H9 (cell line): ENCODE measurements around the gene ZNRF3. TPM values are rescaled to one million over a fixed set of nuclear protein-coding genes. Genes with fewer than 3 reads are reported as not detected.

Experiments
- DNase-seq: peaks from one replicate; pipeline ENCODE4 v3.0.0-alpha.2; 2017
- H2AFZ ChIP-seq: one replicate; pipeline ENCODE4 v1.6.1; 2013; ENCODE audit warnings: mild to moderate bottlenecking, low read length, control low read depth, moderate library complexity
- H2AK5ac ChIP-seq: 2 replicates; pipeline ENCODE4 v1.6.1; 2013; ENCODE audit warnings: low read length, control low read depth, mixed read lengths; ENCODE audit not compliant: insufficient read length
- H2BK120ac ChIP-seq: one replicate; pipeline ENCODE4 v1.6.1; 2013; ENCODE audit warnings: low read depth, mild to moderate bottlenecking, low read length, control low read depth, inconsistent platforms; ENCODE audit not compliant: poor library complexity, severe bottlenecking
- H2BK12ac ChIP-seq: 2 replicates; pipeline ENCODE4 v1.6.1; 2013; ENCODE audit warnings: low read length, control low read depth, mixed read lengths, low read depth; ENCODE audit not compliant: insufficient read length
- H2BK15ac ChIP-seq: 2 replicates; pipeline ENCODE4 v1.6.1; 2013; ENCODE audit warnings: low read depth, low read length, control low read depth
- H2BK20ac ChIP-seq: one replicate; pipeline ENCODE4 v1.6.1; 2013; ENCODE audit warnings: low read depth, mild to moderate bottlenecking, low read length, control low read depth, inconsistent platforms; ENCODE audit not compliant: poor library complexity, severe bottlenecking
- H2BK5ac ChIP-seq: 2 replicates; pipeline ENCODE4 v1.6.1; 2013; ENCODE audit warnings: low read length, control low read depth, mixed read lengths; ENCODE audit not compliant: insufficient read length
- H3K14ac ChIP-seq: 2 replicates; pipeline ENCODE4 v1.6.1; 2013; ENCODE audit warnings: low read length, control low read depth; ENCODE audit not compliant: insufficient read depth
- H3K18ac ChIP-seq: 2 replicates; pipeline ENCODE4 v1.6.1; 2013; ENCODE audit warnings: low read depth, mild to moderate bottlenecking, mixed read lengths, low read length, control low read depth; ENCODE audit not compliant: insufficient read length
- H3K23ac ChIP-seq: 2 replicates; pipeline ENCODE4 v1.6.1; 2013; ENCODE audit warnings: low read length, control low read depth, mixed read lengths, low read depth; ENCODE audit not compliant: insufficient read length
- H3K23me2 ChIP-seq: 2 replicates; pipeline ENCODE4 v1.6.1; 2013; ENCODE audit warnings: low read depth, mild to moderate bottlenecking, mixed read lengths, low read length, control low read depth; ENCODE audit not compliant: insufficient read length, poor library complexity, severe bottlenecking
- H3K27ac ChIP-seq: 2 replicates; pipeline ENCODE4 v1.5.1; 2013; ENCODE audit warnings: low read length, control low read depth, mixed read lengths, low read depth; ENCODE audit not compliant: insufficient read length
- H3K27me3 ChIP-seq: 2 replicates; pipeline ENCODE4 v1.6.1; 2013; ENCODE audit warnings: low read length, control low read depth, inconsistent platforms; ENCODE audit not compliant: insufficient read depth
- H3K4ac ChIP-seq: 2 replicates; pipeline ENCODE4 v1.6.1; 2013; ENCODE audit warnings: low read depth, mild to moderate bottlenecking, control low read depth, inconsistent platforms, low read length, moderate library complexity
- H3K4me1 ChIP-seq: 2 replicates; pipeline ENCODE4 v1.6.1; 2013; ENCODE audit warnings: low read length, control low read depth, inconsistent platforms; ENCODE audit not compliant: insufficient read depth
- H3K4me2 ChIP-seq: 2 replicates; pipeline ENCODE4 v1.6.1; 2013; ENCODE audit warnings: low read length, control low read depth, mixed read lengths; ENCODE audit not compliant: insufficient read length, insufficient read depth
- H3K56ac ChIP-seq: 2 replicates; pipeline ENCODE4 v1.6.1; 2013; ENCODE audit warnings: low read depth, mild to moderate bottlenecking, mixed read lengths, low read length, control low read depth; ENCODE audit not compliant: insufficient read length
- H3K79me1 ChIP-seq: 2 replicates; pipeline ENCODE4 v1.6.1; 2013; ENCODE audit warnings: low read depth, mild to moderate bottlenecking, moderate library complexity, low read length, control low read depth, inconsistent platforms; ENCODE audit not compliant: insufficient read depth, poor library complexity, severe bottlenecking
- H3K79me2 ChIP-seq: 2 replicates; pipeline ENCODE4 v1.6.1; 2013; ENCODE audit warnings: low read length, control low read depth, inconsistent platforms; ENCODE audit not compliant: insufficient read depth
- H3K9ac ChIP-seq: 2 replicates; pipeline ENCODE4 v1.6.1; 2013; ENCODE audit warnings: low read length, control low read depth, mixed read lengths; ENCODE audit not compliant: insufficient read length; ENCODE audit errors: extremely low read depth
- H3K9me3 ChIP-seq: one replicate; pipeline ENCODE4 v1.6.1; 2013; ENCODE audit warnings: low read depth, low read length, inconsistent platforms; ENCODE audit not compliant: control insufficient read depth
- H3T11ph ChIP-seq: one replicate; pipeline ENCODE4 v1.6.1; 2013; ENCODE audit warnings: mild to moderate bottlenecking, low read length, control low read depth, inconsistent platforms
- H4K20me1 ChIP-seq: one replicate; pipeline ENCODE4 v1.6.1; 2013; ENCODE audit not compliant: control insufficient read depth, insufficient read length, insufficient read depth
- H4K5ac ChIP-seq: 2 replicates; pipeline ENCODE4 v1.6.1; 2013; ENCODE audit warnings: low read depth, mild to moderate bottlenecking, mixed read lengths, low read length, control low read depth; ENCODE audit not compliant: insufficient read length
- H4K8ac ChIP-seq: replicated peaks from 2 replicates; pipeline ENCODE4 v1.6.1; 2013; ENCODE audit warnings: low read length, control low read depth, mixed read lengths, low read depth; ENCODE audit not compliant: insufficient read length
- H4K91ac ChIP-seq: 2 replicates; pipeline ENCODE4 v1.6.1; 2013; ENCODE audit warnings: low read depth, mild to moderate bottlenecking, moderate library complexity, mixed read lengths, low read length, control low read depth; ENCODE audit not compliant: insufficient read length
- H3K27ac Mint-ChIP-seq, 3 experiments: 2 replicates in 2 of 3; 3 replicates in 1 of 3; pipeline ENCODE4 v1.8.0; 2020 to 2021; ENCODE audit warnings: mixed read lengths in 3 of 3, mild to moderate bottlenecking in 1 of 3, moderate library complexity in 1 of 3
- H3K27me3 Mint-ChIP-seq: 2 replicates; pipeline ENCODE4 v1.8.0; 2021; ENCODE audit warnings: low read depth, mild to moderate bottlenecking, moderate library complexity, mixed read lengths
- H3K36me3 Mint-ChIP-seq, 3 experiments: 2 replicates in 2 of 3; 3 replicates in 1 of 3; pipeline ENCODE4 v1.8.0; 2020 to 2021; ENCODE audit warnings: low read depth in 3 of 3, mixed read lengths in 3 of 3; ENCODE audit not compliant: insufficient read depth in 1 of 3
- H3K4me1 Mint-ChIP-seq, 2 experiments: 2 replicates each; pipeline ENCODE4 v1.8.0; 2020; ENCODE audit warnings: mixed read lengths in 2 of 2
- H3K4me3 Mint-ChIP-seq, 2 experiments: 2 replicates in 1 of 2; 3 replicates in 1 of 2; pipeline ENCODE4 v1.8.0; 2020 to 2021; ENCODE audit warnings: mild to moderate bottlenecking in 2 of 2, mixed read lengths in 2 of 2, moderate library complexity in 1 of 2
- H3K9me3 Mint-ChIP-seq, 2 experiments: 2 replicates in 1 of 2; 3 replicates in 1 of 2; pipeline ENCODE4 v1.8.0; 2020; ENCODE audit warnings: mild to moderate bottlenecking in 2 of 2, mixed read lengths in 2 of 2, moderate library complexity in 1 of 2
- CTCF ChIP-seq: fragments of 200-600 bp; sonication (generic); conservative IDR thresholded peaks from 3 replicates; pipeline ENCODE4 v1.8.0; 2021; ENCODE audit warnings: antibody characterized with exemption, mild to moderate bottlenecking
- WGBS: extraction: QIAGEN DNeasy Blood & Tissue Kit; methylation state at CpG from one replicate; pipeline ENCODE4 v1.1.7; 2013; ENCODE audit warnings: missing lambda C conversion rate, low lambda C conversion rate, mixed read lengths; ENCODE audit not compliant: insufficient read length; ENCODE audit errors: extremely low coverage; 5-methylcytosine and 5-hydroxymethylcytosine counted together
- total RNA-seq: library from RNA; stranded (reverse); gene quantifications from 2 replicates; pipeline ENCODE4 v1.2.1, GENCODE V29; 2021

ZNRF3 gene
- total RNA-seq, 1 experiment from 2014 or later: 20.6 TPM

- no peak overlapping the region; a peak in 1 of 7 replicates for H3K27ac Mint-ChIP-seq
- no peaks in the 10 kb centered on the region for H3K4me1 ChIP-seq
- no peak overlapping the region for H2BK5ac ChIP-seq
- H3K27me3 Mint-ChIP-seq: peaks cover 1% of the 10 kb centered on the region; the same call in 1 of the 2 replicates
- TF ChIP-seq CTCF: no peak
- H3K23ac ChIP-seq: no peak overlapping the region
- H2BK20ac ChIP-seq: no peak overlapping the region
- H3K9me3 Mint-ChIP-seq: no peaks in the 10 kb centered on the region; a peak in 1 of 5 replicates
- no peak overlapping the region for H4K8ac ChIP-seq
- H3K9ac ChIP-seq: no peak overlapping the region
- H3K27me3 ChIP-seq: no peaks in the 10 kb centered on the region
- H3K79me2 ChIP-seq: no peaks in the 10 kb centered on the region
- H3K4me2 ChIP-seq: no peak overlapping the region
- H3K4ac ChIP-seq: no peak overlapping the region
- no peaks in the 10 kb centered on the region for H3K79me1 ChIP-seq
- no peak overlapping the region for H3K18ac ChIP-seq
- H3K36me3 Mint-ChIP-seq: no peaks in the 10 kb centered on the region
- no peaks in the 10 kb centered on the region for H3K23me2 ChIP-seq
- H3K14ac ChIP-seq: no peak overlapping the region
- no peak overlapping the region for H3K4me3 Mint-ChIP-seq
- H4K91ac ChIP-seq: no peak overlapping the region
- no peaks in the 10 kb centered on the region for H4K20me1 ChIP-seq
- H3K27ac ChIP-seq: no peak overlapping the region
- H3K4me1 Mint-ChIP-seq: peaks cover 6 to 7% of the 10 kb centered on the region in 2 experiments
- H2BK15ac ChIP-seq: no peak overlapping the region
- H4K5ac ChIP-seq: no peak overlapping the region
- no peak overlapping the region for H2BK12ac ChIP-seq
- no peak overlapping the region for H2AK5ac ChIP-seq
- no CpG with 5 or more reads among the region's 2 CpGs for WGBS
- H3K9me3 ChIP-seq: no peaks in the 10 kb centered on the region
- H2AFZ ChIP-seq: no peak overlapping the region
- no peak overlapping the region for H3T11ph ChIP-seq
- DNase-seq: no peak
- H2BK120ac ChIP-seq: no peak overlapping the region
- H3K56ac ChIP-seq: no peak overlapping the region
Measured at GRCh38 chr22:28869736-28870135, 13.6 kb upstream of the ZNRF3 start.
